ENCODE measurements around the gene BORCS6. TPM values are rescaled to one million over a fixed set of nuclear protein-coding genes. Genes with fewer than 3 reads are reported as not detected.

The BORCS6 gene
- polyA plus RNA-seq, 1 donor from 2014 or later, result 12.1 TPM

GRCh38 chr17:8186787-8187516 lies 3.0 kb downstream of the BORCS6 start:
- H3K79me2 ChIP-seq (replicated peaks; ENCODE audit: insufficient read depth, low read length), result no peaks in the 10 kb centered on the region
- H3K9ac ChIP-seq (ENCODE audit: low read length), result peak overlapping the region; percentile 77
- H3F3A ChIP-seq (ENCODE audit: insufficient read depth, low read length, poor library complexity, severe bottlenecking), result peaks cover 13% of the 10 kb centered on the region
- H3K4me3 ChIP-seq (ENCODE audit: low read length), result peak overlapping the region; percentile 100
- peak overlapping the region; percentile 45 for H2AFZ ChIP-seq (ENCODE audit: low read depth, low read length)
- no peaks in the 10 kb centered on the region for H3K9me2 ChIP-seq (ENCODE audit: insufficient read depth, low read length)
- TF ChIP-seq RAD21 (conservative IDR thresholded peaks at IDR 0.05) (peak; percentile 62), CTCF (IDR thresholded peaks at IDR 0.05; ENCODE audit: poor library complexity, severe bottlenecking) (peak; percentile 71), MXI1 (conservative IDR thresholded peaks at IDR 0.05; ENCODE audit: poor library complexity, severe bottlenecking) (no peak), POLR2AphosphoS5 (IDR thresholded peaks at IDR 0.05) (peak; percentile 22), EZH2 (IDR thresholded peaks at IDR 0.05; ENCODE audit: borderline replicate concordance, insufficient read depth, low read length, poor library complexity, severe bottlenecking) (no peak), SMC3 (conservative IDR thresholded peaks at IDR 0.05; ENCODE audit: poor library complexity) (peak; percentile 64)
- no peaks in the 10 kb centered on the region for H3K9me3 ChIP-seq (ENCODE audit: low read length)
- no peaks in the 10 kb centered on the region for H3K27me3 ChIP-seq (ENCODE audit: insufficient read depth, low read depth, low read length)
- H4K20me1 ChIP-seq (ENCODE audit: insufficient read depth), result peaks cover 3% of the 10 kb centered on the region
- peak overlapping the region; percentile 77 for H3K4me2 ChIP-seq (ENCODE audit: low read length)
- peak overlapping the region; percentile 87 for H3K27ac ChIP-seq (ENCODE audit: low read length)
- no peaks in the 10 kb centered on the region for H3K36me3 ChIP-seq (ENCODE audit: insufficient read depth, low read length)

- H3F3A ChIP-seq (ENCODE audit: insufficient read depth, low read length, poor library complexity, severe bottlenecking), result peaks cover 8% of the 10 kb centered on the region
- H3K27ac ChIP-seq (ENCODE audit: low read length), result peak overlapping the region; percentile 87
- peak overlapping the region; percentile 45 for H2AFZ ChIP-seq (ENCODE audit: low read depth, low read length)
- H3K9me2 ChIP-seq (ENCODE audit: insufficient read depth, low read length), result no peaks in the 10 kb centered on the region
- no peaks in the 10 kb centered on the region for H3K79me2 ChIP-seq (replicated peaks; ENCODE audit: insufficient read depth, low read length)
- peak overlapping the region; percentile 77 for H3K9ac ChIP-seq (ENCODE audit: low read length)
- H3K9me3 ChIP-seq (ENCODE audit: low read length), result no peaks in the 10 kb centered on the region
- TF ChIP-seq MXI1 (conservative IDR thresholded peaks at IDR 0.05; ENCODE audit: poor library complexity, severe bottlenecking) (peak; percentile 6), EZH2 (IDR thresholded peaks at IDR 0.05; ENCODE audit: borderline replicate concordance, insufficient read depth, low read length, poor library complexity, severe bottlenecking) (no peak), POLR2AphosphoS5 (IDR thresholded peaks at IDR 0.05) (no peak), TAF1 (IDR thresholded peaks at IDR 0.05; ENCODE audit: low read depth) (no peak)
- H3K36me3 ChIP-seq (ENCODE audit: insufficient read depth, low read length), result no peaks in the 10 kb centered on the region
- H3K4me3 ChIP-seq (ENCODE audit: low read length), result peak overlapping the region; percentile 100
- peak overlapping the region; percentile 28 for H3K4me2 ChIP-seq (ENCODE audit: low read length)
- peaks cover 3% of the 10 kb centered on the region for H4K20me1 ChIP-seq (ENCODE audit: insufficient read depth)
- H3K27me3 ChIP-seq (ENCODE audit: insufficient read depth, low read depth, low read length), result no peaks in the 10 kb centered on the region
Observed at GRCh38 chr17:8186446-8186786, 3.6 kb downstream of the BORCS6 start.

GRCh38 chr17:8185582-8186445 lies 4.2 kb downstream of the BORCS6 start:
- H3K79me2 ChIP-seq (replicated peaks; ENCODE audit: insufficient read depth, low read length), result no peaks in the 10 kb centered on the region
- H3K4me3 ChIP-seq (ENCODE audit: low read length), result peak overlapping the region; percentile 100
- H3K9me2 ChIP-seq (ENCODE audit: insufficient read depth, low read length), result no peaks in the 10 kb centered on the region
- peak overlapping the region; percentile 80 for H3K4me2 ChIP-seq (ENCODE audit: low read length)
- H3K27me3 ChIP-seq (ENCODE audit: insufficient read depth, low read depth, low read length), result no peaks in the 10 kb centered on the region
- H3F3A ChIP-seq (ENCODE audit: insufficient read depth, low read length, poor library complexity, severe bottlenecking), result peaks cover 7% of the 10 kb centered on the region
- H3K27ac ChIP-seq (ENCODE audit: low read length), result peak overlapping the region; percentile 87
- H3K36me3 ChIP-seq (ENCODE audit: insufficient read depth, low read length), result no peaks in the 10 kb centered on the region
- peaks cover 3% of the 10 kb centered on the region for H4K20me1 ChIP-seq (ENCODE audit: insufficient read depth)
- H3K9ac ChIP-seq (ENCODE audit: low read length), result peak overlapping the region; percentile 77
- H2AFZ ChIP-seq (ENCODE audit: low read depth, low read length), result no peak overlapping the region
- TF ChIP-seq POLR2AphosphoS5 (IDR thresholded peaks at IDR 0.05), result peak; percentile 55
- no peak for TF ChIP-seq EZH2 (IDR thresholded peaks at IDR 0.05; ENCODE audit: borderline replicate concordance, insufficient read depth, low read length, poor library complexity, severe bottlenecking)
- TF ChIP-seq REST (IDR thresholded peaks at IDR 0.05; ENCODE audit: borderline replicate concordance), result no peak
- TF ChIP-seq MXI1 (conservative IDR thresholded peaks at IDR 0.05; ENCODE audit: poor library complexity, severe bottlenecking), result peak; percentile 56
- TF ChIP-seq CTCF (IDR thresholded peaks at IDR 0.05; ENCODE audit: poor library complexity, severe bottlenecking), result no peak
- H3K9me3 ChIP-seq (ENCODE audit: low read length), result no peaks in the 10 kb centered on the region
